ENCODE measurements around the gene COL5A1.

COL5A1 gene

DNA sequence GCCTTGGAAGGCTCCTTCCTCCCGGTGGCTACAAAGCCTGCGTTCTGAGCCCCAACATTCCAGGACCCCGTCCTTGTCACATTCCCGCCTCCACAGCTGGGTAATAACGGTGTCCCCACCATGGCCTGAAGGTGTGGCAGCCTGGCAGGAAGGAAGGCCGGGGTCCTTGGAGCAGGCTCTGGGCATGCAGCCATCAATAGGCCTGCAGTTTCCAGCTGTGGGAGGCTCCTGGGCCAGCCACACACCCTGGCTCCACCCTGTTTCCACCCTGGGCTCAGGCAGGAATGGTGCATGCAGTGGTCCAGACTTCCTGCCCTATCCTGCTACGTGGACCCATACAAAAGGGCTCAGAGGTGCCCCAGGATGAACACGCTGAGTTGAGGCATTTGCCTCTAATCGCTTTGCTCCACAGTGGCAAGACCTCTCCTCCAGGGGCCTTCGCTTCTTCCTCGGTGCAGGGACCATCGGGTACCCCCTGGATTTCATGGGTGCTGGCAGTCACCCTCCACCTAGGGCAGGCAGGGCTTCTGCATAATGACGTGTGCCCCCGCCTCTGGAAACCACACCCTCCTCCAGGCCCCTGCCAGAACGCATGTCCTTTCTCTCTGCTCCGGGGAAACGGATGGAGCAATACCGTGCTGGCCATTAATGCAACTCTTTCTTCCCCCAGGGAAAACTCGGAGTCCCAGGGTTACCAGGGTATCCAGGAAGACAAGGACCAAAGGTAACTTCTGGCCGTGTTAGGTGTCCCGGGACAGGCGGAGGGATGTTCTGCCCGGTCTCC is 143.9 kb downstream of the COL5A1 start:
- no peak for TF ChIP-seq ZNF274 (IDR thresholded peaks at IDR 0.05; ENCODE audit: low read depth, low read length)
- no peak overlapping the region for H3K4me3 ChIP-seq (ENCODE audit: low read length)

DNA sequence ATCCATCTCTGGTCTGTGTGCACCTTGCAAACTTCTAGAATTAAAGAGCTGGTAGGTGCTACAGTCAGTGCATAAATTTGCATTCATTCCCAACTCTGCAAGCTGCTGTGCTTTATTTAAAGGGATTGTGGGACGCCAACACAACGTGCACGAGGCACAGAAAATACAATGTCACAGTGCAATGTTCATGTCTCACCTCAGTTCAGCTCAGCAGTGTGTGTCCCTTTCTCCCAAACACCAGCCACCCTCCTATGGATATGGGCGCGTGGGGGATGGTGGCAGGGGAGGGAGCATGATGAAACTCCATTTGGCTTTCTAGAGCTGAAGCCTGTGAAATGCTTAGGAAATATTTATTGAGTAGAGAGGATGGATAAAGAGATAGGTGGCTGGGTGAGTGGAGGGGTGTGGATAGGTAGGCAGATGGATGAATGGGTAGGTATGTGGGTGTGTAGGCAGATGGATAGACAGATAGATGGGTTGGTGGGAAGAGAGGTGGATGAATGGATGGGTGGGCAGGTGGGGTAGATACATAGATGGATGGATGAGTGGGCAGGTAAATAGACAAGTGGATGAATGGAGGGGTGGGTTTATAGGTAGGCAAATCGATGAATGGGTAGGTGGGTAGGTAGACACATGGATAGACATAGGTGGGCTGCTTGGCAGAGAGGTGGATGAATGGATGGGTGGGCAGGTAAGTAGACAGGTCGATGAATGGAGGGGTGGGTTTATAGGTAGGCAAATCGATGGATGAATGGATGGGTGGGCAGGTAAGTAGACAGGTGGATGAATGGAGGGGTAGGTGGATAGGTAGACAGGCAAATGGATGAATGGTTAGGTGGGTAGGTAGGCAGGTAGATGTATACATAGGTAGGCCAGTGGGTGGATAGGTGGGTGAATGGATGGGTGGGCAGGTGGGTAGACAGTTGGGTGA is 146.3 kb downstream of the COL5A1 start:
- no peak for TF ChIP-seq ZNF274 (IDR thresholded peaks at IDR 0.05; ENCODE audit: low read depth, low read length)
- H3K4me3 ChIP-seq (ENCODE audit: low read length) = no peak overlapping the region

DNA sequence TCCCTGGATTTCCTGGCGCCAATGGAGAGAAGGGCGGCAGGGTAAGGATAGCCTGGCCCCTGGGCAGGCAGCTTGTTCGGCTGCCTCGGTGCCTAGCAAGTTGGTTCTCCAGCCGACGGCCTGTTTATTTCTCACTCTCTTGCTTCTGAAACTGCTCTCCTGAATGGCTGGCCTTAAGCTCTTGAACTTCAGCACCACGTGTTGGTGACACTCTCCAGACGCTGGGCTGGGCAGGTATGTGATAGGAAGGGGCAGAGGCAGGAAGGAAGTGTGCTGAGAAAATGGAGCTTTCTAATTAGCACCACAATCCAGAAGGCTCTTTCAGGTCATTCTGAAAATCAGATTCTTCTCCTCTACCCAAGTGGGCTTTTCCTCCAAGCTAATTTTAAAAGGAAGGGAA is 147.6 kb downstream of the COL5A1 start:
- TF ChIP-seq ZNF274 (IDR thresholded peaks at IDR 0.05; ENCODE audit: low read depth, low read length) = no peak
- H3K4me3 ChIP-seq (ENCODE audit: low read length) = no peak overlapping the region

- H3K4me3 ChIP-seq (ENCODE audit: low read length) = no peak overlapping the region
- no peak for TF ChIP-seq ZNF274 (IDR thresholded peaks at IDR 0.05; ENCODE audit: low read depth, low read length)
These were observed 149.4 kb downstream of the COL5A1 start for GRCh38 chr9:134791009-134791408.

DNA sequence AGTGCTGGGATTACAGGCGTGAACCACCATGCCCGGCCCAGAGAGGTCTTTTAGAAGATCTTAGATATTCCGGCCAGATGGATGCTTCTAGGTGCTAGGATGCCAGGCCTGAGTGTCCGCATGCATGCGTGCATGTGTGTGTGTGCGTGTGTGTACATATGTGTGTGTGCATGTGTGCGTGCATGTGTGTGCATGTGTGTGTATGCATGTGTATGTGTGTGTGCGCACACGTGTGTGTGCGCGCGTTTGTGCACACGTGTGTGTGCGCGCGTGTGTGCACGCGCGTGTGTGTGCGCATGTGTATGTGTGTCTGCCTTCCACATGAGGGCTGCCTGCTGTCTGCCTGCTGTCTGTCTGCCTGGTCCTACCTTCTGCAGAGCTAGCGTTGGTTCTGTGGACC is 151.0 kb downstream of the COL5A1 start:
- no peak for TF ChIP-seq ZNF274 (IDR thresholded peaks at IDR 0.05; ENCODE audit: low read depth, low read length)
- H3K4me3 ChIP-seq (ENCODE audit: low read length) = no peak overlapping the region

- no peak overlapping the region for H3K4me3 ChIP-seq (ENCODE audit: low read length)
- no peak for TF ChIP-seq ZNF274 (IDR thresholded peaks at IDR 0.05; ENCODE audit: low read depth, low read length)
These were observed 151.9 kb downstream of the COL5A1 start for GRCh38 chr9:134793288-134794188.

DNA sequence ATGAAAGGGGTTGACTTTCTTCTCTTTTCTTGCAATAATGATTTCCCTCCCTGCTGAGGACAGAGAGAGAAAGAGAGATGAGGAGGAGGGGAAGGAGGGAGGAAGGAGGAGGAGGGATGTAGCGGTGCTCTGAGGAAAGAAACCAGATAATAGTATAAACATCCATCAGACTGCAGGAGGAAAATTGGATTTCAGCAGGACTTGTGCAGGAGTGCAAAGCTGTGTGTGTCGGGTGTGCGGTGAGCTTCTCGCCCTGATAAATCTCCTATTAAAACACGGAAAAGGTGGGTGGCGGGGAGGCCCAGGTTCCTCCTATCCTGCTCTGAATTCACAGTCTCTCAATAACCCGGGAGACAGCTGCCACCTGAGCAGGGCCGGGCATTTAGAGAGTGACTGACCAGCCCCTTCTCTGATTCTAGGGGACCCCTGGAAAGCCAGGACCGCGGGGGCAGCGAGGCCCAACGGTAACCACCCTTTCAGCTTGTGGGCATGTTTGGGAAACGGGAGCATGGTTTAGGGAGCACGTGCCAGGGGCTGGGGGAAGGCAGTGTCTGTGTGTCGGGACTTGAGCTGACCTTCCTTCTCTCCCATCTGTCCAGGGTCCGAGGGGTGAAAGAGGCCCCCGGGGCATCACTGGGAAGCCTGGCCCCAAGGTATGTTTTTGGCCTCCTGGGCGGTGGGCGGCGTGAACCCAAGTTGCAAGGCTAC is 153.2 kb downstream of the COL5A1 start:
- H3K4me3 ChIP-seq (ENCODE audit: low read length) = no peak overlapping the region
- TF ChIP-seq ZNF274 (IDR thresholded peaks at IDR 0.05; ENCODE audit: low read depth, low read length) = no peak

GRCh38 chr9:134795446-134795845 is 153.8 kb downstream of the COL5A1 start:
- TF ChIP-seq ZNF274 (IDR thresholded peaks at IDR 0.05; ENCODE audit: low read depth, low read length) = no peak

DNA sequence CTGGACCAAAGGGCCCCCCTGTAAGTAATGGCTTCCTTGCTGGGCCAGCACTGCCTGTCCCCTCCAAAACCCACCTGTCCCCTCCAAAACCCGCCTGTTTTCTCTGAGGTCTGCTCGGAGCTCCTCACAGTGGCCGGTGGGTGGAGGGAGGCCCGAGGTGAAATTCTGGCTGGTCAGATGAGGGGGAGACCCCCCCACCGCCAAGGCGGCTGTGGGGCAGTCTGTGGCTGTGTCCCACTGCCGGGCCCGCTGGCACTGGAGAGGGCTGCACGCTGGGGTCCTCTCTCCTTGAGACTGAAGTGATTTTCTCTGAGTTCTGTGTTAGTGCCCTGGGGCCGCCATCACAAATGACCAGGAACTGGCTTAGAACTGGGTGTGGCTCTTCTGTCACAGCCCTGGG is 155.3 kb downstream of the COL5A1 start:
- TF ChIP-seq ZNF274 (IDR thresholded peaks at IDR 0.05; ENCODE audit: low read depth, low read length) = no peak
- H3K4me3 ChIP-seq (ENCODE audit: low read length) = no peak overlapping the region

More at GRCh38 chr9:134795446-134795845, 153.8 kb downstream of the COL5A1 start:
- H3K4me3 ChIP-seq (ENCODE audit: low read length) = no peak overlapping the region

DNA sequence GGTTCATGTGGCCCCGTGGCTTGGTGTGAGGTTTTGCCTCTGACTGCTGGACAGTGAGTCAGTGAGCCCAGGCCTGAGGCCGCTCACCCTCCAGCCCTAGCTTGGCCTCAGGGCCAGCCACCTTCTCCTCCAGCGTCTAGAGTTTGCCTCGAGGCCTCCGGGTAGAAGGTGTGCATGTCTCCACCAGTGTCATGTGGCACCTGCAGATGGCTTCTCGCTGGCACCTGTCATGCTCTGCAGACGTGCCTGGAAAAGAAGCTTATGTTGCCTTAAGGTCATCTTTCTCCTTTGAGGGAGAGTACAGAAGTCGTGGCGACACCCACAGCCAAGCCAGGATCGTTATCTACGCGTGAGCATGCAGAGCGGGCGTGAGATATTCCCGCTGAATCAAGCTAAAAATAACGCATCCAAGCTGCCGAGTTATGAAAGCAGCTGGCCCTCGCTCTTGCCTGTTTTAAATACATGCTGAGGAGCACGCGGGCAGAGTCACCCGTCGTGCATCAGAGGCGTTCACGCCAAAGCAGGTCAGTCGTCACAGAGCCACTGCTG is 159.3 kb downstream of the COL5A1 start:
- H3K4me3 ChIP-seq (ENCODE audit: low read length) = no peak overlapping the region
- TF ChIP-seq ZNF274 (IDR thresholded peaks at IDR 0.05; ENCODE audit: low read depth, low read length) = no peak

DNA sequence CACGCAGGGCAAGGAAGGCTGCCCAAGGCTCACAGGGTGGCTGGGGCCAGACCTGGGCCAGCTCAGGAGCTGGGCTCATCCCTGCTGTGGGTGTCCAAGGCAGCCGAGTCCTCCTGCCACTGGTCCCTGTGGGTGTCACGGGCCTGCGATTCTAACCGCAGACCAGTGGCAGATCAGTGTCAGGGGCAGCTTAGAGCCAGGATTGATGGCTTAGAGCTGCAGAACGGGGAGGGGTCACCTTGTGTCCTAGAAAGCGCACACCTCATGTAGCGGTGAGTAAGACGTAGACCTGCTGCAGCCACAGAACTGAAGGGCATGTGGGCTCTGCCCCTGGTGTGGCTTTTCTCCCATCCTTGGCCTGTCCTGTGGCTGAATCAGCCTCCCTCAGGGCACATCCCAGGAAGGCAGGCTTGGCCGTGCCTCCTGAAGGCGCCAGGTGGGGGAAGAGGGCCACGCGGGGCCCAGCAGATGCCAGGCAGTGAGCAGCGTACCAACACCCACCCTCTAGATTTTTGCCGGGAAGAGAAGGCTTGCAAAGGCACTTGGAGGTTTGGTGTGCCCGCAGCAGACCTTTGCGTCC is 160.7 kb downstream of the COL5A1 start:
- TF ChIP-seq ZNF274 (IDR thresholded peaks at IDR 0.05; ENCODE audit: low read depth, low read length) = no peak
- H3K4me3 ChIP-seq (ENCODE audit: low read length) = no peak overlapping the region

GRCh38 chr9:134804871-134805270 is 163.3 kb downstream of the COL5A1 start:
- no peak for TF ChIP-seq ZNF274 (IDR thresholded peaks at IDR 0.05; ENCODE audit: low read depth, low read length)
- H3K4me3 ChIP-seq (ENCODE audit: low read length) = no peak overlapping the region
